GM19324 (cell line): ENCODE results near the gene DUSP28.
"Not testable (repeated sequence)": the region's sequence is repeated elsewhere in the genome, so short reads cannot be mapped to it uniquely, and the experiment has no call there.

ENCODE experiments used
- ATAC-seq: cut with Tn5 transposase; IDR thresholded peaks from one replicate; pipeline ENCODE4 v1.9.1; 2021; ENCODE audit warnings: mild to moderate bottlenecking, moderate library complexity; ENCODE audit not compliant: unreplicated experiment, low FRiP score

The DUSP28 gene, protein sequence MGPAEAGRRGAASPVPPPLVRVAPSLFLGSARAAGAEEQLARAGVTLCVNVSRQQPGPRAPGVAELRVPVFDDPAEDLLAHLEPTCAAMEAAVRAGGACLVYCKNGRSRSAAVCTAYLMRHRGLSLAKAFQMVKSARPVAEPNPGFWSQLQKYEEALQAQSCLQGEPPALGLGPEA

DNA sequence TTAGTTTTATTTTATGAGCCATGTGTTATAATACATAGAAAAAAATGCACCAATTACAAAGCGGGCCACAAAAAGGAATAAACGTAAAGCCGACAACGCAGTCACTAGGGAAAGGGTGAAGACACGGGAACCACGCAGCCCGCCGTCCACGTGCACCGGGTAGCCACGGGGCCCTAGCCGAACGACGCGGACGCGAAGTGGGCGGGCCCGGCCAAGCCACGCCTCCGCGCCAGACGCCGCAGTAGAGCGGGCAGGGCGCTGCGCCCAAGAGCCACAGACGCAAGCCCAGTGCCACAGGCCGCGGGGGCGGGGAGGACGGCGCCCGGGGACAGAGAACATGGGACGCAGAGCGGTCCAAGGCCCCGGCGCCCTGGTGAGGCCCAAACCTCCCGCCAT, at the start of gene DUSP28:
Gene DUSP28, plus strand, starts transcription at position 274 of the 396 bp plus-strand sequence. CDS start 328 bp downstream, outside the sequence.
- ATAC-seq: peak; percentile 60

DNA sequence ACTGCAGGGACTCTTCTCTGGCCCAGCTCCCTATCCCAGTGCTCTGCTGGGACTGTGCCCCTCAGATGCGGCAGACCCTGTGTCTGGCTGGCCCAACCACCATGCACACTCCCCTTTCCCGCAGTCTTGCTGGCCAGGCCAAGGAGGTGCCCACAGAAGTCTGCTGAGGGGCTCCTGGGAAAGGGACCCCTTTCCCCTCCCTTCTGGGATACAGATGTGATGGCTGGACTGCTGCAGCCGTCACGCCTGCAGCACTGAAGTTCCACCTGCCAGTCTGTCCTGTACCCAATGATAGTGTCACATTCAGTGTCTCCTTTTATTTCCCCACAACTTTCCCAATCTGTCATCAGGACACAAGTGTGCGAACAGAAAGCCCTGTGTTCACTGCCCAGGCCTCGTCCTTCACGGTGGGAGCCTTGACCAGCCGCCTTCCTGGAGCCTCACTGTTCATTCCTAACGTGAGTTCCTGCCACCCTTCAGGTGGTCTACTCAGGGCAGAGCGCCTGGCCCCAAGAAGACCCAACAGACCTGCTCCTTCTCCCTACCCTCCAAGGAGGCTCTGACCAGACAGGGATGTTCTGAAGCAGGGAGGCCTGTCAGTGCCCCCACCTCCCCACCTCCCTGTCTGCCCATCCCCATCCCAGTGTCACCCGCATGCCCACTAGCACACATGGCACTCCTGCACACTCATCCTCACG, 49.5 kb upstream of the DUSP28 start:
- no peak for ATAC-seq

DNA sequence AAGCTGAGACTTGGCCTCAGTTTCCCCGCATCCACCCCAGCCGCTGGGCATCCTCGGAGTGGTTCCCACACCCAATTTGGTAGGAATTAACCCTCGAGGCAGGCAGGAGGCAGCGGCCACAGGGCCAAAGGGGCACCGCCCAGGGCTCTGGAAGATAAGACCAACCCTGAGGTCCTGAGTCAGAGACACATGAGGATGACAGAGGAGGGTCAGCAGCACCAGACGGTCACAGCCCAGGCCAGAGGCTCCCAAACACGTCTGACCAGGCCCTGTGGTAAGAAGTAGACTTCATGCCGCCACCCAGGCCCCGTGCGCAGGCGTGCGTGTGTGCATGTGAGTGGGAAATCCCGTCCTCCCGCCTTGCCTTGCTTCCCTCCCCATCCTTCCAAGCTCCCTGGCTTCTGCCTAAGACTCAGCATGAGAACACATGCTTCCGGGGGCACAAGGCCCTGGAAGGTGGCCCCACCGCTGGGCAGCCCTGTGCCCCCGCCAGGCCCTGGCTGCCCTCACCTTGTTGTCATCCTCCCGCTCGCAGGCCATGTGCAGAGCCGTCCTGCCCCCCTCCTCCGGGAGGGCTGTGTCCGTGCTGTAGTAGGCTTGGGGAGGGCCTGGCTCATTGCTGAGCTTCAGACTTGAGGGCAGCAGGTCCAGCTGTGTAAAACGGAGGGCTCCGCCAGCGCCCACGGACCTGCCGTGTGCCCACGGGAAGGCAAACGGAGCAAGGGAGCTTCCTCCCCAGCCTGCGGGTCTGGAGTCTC, 48.6 kb upstream of the DUSP28 start:
- no peak for ATAC-seq

DNA sequence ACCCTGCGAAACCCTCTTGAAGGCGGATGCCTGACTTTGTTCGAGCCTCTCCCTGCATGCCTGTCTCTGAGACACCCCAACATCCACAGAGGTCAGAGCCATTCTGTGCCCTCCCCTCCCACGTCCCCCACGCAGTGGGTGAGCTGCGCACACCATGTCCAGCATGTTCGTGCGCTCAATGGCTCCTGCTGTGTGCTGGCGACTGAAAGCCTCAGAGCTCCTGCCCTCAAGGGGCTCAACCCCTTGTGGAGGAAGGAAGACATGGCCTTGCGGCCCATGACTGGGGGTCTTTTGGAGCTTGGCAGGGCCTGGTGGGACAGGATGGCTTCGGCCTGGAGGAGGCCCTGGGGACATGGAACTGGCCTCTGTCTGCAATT, 48.1 kb upstream of the DUSP28 start:
- ATAC-seq: no peak

DNA sequence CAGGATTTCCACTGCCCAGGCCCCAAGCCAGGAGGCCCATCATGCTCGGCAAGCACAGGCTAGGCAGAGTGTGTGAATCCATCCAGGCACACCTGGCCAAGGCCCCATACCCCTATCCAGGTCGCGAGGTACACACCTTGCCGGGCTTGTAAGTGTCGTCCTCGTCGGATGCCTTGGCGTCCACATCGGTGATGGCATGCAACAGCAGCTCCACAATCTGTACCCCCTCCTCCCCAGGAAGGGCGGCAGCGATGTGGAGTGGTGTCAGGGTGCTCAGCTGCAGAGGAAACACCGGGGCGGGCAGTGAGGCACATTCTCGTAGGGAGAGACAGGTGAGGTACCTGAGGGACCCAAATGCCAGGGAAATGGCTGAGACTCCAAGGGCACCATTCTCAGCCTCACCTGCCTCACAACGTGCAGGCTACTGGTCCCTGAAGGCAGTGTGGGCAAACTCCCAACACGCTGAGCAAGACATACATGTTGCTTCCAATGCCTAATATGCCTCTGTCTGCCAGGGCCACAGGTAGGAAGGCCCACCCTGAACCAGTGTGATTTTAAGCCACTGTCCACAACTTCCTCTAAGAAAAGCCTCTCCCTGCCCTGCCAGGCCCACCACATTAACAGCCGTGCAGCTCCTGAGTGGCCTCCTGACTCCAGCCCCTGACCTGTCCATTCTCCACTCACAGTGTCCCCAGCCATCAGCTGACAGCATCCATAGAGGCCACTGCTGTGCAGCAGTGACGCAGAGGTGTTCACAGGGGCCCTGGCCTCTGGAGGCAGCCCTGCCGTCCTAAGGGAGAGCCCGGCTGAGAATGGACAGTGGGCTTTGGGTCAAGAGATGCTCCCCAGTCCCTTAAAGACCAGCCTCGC, 47.3 kb upstream of the DUSP28 start:
- ATAC-seq: no peak

DNA sequence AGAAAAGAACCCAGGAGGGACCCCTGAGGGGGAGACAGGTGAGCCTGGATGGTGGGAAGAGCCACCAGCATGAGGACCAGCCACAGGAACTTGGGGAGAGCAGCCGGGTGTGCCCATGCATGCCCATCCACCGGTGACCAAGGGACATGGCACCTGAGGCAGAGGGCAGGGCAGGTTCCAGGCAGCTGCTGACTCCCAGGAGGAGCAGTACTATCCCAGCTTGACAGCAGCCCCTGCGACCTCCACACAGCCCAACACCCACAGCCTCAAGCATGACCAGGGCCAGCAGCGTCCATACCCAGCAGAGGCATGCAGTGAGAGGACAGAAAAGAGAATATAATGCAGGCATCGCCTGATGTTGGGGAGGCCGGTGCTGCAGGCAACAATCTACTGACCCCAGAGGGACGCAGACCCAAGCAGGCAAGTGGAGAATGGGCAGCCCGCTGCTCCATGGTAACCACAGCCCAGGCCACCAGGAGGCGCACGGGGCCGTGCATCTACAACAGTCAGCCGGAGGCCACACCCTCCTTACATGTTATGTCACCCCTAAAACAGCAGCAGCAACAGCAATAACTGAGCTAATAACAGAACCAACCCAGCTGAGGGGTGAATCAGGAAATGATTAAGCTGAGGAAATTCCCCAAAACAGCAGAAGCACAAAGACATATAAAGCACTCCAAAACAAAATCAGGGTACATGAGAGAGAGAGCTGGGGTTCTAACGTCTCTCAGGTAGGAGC, 46.4 kb upstream of the DUSP28 start:
- ATAC-seq: peak; percentile 79

DNA sequence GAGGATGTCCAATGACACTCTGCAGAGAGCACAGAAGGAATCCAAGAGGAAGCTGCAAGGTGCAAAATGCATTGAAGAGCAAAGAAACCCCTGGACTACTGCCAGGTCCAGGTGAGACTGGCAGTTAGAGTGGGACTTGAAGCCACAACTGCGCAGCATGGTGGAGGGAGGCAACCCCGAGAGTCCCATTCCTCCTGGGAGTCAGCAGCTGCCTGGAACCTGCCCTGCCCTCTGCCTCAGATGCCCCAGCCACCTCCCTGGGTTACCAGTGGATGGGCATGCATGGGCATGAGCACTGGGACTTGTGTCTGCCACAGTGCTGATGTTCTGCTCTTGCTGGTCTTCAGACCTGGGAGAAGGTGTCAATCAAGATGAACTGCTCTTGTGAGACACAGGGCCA, 45.5 kb upstream of the DUSP28 start:
- ATAC-seq: no peak

DNA sequence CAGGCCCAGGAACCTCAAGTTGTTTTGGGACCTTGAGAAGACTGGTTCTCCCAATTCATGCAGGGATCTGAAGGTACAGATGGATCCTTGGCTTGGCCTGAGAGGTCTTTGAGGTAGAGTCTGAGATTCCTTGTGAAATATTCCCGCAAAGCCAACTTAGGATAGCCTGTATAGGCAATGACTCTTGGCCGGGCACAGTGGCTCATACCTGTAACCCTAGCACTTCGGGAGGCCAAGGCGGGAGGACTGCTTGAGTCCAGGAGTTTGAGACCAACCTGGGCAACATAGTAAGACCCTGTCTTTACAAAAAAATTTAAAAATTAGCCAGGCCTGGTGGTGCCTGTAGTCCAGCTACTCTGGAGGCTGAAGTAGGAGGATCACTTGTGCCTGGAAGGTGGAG, 42.8 kb upstream of the DUSP28 start:
- no peak for ATAC-seq

DNA sequence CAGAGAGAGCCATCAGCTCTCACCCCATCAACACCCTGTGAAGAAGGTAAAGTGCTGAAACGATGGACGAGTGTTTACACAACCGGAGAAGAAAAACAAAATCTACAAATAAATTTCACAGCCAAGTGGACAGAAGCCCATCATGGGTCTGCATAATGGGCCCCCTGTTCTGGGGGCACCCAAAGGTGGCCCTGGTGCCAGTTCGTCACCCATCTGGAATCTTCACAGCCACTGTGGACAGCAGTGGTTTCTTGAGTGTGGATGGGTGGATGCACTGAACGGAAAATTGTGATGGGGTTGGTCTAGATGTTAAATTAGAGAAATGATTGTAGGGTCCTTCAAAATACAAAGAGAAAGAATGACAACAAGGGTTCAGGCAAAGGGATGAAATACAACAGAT, 41.2 kb upstream of the DUSP28 start:
- no peak for ATAC-seq

DNA sequence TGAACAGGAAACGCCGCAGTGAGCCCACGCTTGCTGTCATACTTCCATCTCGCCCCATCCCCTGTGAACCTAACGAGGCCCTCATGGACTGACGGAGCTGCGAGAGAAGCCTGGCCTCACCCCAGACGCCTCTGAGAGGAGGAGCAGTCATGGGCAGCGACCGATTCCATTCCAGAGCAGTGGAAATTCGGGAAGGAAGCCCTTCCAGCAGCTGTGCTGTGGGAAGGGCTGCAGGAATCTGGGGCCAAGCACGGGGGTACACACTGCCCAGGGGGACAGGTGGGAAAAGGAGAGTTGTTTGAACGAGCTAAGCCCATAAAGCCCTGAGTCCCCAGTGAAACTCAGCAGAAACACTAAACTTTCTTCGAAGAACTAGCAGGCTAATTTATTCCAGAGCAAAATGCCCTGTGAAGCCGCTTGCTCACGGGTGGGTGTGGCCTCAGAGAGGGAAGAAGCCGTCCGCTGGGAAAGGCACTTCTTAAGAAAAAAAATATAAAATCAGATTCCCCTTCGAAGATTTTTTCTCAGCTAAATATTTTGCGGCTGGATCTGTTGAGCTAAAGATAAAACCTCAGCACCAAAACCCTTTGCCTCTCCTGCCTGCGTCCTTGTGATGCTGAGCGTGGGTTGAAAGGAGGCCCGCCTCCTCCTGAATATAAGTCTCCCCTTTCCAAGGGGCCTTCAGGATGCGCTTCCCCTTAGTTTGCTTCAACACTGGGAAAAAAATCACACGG, 40.6 kb upstream of the DUSP28 start:
- ATAC-seq: no peak

DNA sequence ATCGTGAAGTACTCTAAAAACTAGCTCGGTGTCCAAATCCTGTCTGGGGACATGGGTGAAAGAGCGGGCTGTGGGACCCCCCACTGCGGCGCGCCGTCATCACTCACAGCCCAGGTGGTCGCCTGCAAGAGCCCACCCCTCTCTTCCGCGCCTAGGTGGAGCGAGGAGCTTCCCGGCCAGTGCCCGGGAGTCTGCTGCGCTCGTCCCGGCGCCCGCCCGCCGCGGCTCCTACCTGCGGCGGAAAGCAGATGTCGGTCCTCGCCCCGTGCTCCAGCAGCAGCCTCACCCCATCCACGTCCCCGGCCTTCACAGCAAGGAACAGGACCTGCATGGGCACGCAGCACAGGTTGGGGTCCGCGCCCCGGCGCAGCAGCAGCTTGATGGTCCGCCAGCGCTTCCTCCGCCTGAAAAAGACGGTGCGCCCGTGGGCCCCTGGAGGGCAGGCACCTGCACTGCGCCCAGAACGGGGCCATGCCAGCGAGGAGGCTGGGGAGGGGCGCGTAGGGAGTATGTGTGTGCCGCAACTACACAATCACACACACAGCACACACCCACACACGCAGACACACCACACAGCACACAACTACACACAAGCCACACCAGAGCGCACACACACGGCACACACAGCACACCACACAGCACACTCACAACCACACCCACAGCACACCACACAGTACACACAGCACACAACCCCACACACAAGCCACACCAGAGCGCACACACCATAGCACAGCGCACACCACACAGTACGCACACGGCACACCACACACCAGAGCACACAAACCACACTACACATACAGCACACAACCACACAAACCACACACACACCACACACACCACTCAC, 39.8 kb upstream of the DUSP28 start:
- no peak for ATAC-seq

DNA sequence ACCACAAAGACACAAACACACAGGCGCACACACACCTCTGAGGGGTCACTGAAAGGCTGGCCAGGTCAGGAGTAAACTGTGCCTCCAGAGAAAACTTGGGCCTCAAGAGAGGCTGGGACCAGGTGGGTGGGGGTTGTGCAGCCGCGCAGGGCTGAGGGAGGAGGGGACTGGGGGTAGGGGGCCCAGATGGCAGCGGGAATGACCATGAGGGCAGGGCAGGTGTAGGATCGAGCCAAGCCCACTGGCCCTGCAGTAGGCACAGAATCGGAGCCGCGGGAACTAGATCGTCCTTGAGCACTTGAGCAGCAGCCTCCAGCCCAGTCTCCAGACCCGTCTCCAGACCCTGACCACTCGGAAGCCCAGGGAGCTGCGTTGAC, 39.2 kb upstream of the DUSP28 start:
- no peak for ATAC-seq

DNA sequence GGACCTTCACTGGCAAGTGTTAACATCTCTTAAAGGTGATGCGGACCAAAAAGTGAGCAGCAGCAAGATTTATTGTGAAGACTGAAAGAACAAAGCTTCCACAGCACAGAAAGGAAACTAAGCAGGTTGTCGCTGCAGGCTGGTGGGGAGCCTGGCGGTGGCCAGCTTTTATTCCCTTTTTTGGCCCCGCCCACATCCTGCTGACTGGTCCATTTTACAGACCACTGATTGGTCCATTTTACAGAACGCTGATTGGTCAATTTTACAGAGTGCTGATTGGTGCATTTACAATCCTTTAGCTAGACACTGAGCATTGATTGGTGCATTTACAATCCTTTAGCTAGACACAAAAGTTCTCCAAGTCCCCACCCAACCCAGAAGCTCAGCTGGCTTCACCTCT, 38.3 kb upstream of the DUSP28 start:
- not testable (repeated sequence) for ATAC-seq

DNA sequence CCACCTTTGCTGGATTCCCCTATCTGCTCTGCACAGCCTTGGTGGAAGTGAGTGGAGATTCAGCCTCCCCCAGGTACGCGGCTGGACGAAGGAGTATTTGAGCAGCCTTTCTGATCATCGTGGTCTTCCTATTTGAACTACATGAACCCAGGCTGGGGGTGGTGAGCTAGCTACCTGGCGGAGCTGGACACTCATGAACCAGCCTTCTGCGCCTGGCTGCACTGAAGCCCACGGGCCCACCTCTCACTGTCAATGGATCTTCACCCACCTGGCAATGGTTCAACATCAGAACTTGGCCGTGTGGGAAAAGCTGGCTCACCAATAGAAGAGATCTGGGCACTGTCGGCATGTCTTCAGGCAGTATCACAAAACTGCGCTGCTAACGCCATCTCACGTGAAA, 37.8 kb upstream of the DUSP28 start:
- ATAC-seq: no peak

DNA sequence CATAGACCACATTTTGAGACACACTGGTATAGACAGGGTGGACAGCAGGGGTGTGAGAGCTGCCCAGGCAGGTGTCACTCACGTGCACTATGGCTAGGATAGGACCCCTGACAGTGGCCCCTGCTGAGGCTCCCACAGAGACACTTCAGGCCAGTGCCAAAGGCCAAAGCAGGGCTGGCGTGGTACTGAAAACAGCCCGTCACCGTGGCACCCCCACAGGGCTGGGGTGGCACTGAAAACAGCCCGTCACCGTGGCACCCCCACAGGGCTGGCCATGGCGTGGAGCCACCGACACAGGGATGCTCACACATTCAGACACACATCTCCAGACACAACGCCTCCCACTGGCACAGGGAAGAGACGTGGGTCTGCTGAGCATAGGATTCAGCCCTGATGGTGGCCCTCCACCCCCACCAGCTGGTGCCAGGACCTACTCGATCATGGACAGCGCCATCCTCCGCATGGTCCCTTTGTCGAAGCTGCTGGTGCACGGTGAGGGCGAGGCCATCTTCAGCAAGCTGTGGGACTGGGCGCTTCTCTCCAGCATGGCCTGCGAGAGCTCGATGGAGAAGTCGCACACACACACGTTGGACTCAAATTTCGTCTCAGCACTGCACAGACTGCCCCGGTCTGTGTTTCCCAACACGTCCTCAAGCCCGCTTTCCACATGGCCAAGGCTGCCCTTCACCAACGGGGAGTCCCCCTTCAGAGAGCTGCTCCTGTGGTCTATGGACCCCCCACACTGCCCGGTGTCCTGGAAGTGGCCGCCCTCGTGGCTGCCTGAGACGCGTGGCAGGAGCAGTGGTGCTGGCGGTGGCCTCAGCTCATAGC, 36.5 kb upstream of the DUSP28 start:
- no peak for ATAC-seq

DNA sequence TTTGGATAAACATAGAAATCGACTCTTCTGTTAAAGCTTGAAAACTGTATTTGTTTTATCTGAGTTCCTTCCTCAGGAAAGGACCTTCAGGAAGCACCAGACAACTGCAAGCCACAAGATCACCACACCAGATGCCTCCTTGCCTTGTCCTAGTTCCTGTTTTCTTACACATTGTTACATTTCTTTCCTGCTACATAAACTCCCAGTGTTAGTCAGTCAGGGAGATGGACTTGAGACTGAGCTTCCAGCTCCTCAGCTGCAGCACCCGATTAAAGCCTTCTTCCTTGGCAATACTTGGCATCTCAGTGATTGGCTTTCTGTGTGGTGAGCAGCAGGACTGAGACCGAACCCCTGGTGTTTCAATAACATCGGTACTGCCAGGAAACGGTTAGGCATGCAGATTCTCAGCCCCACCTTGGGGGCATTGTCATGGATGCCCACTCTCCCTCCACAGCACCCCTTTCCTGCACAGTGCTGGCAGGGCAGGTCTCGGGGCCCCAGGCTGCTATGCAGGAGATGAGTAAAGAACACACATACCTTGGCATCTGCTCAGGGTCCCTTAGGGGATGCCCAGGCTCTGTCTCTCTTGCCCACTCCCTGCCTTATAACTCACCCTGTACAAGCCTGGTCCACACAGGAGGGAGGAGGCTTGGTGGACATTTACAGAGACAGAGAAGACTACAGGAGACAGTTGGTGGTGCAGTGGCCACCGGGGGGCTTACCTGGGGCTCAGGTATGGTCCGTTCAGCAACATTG, 35.0 kb upstream of the DUSP28 start:
- ATAC-seq: no peak

DNA sequence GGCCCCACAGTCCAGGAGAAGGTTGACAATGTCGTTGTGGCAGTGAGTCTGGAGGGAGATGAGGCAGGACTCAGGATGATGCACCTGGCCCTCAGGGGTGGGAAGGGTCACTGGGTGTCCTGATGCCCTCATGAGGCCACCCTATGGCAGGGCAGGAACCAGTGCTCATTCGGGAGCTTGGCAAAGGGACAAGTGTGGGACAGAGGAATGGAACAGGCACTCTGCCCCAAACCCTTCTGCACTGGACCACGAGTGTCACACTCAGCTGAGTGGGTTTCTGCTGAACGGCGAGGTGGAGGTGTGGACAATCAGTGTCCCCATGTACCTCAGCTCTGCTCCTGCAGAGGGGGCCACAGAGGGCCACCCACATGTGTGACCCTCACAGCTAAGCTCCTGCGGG, 34.4 kb upstream of the DUSP28 start:
- no peak for ATAC-seq
